ENCODE data around the gene AXIN1. TPM values are rescaled to one million over a fixed set of nuclear protein-coding genes. Genes with fewer than 3 reads are reported as not detected.
A peak's percentile ranks its signal among the peaks of the same experiment; 100 is the strongest.

AXIN1 gene
- total and polyA plus RNA-seq, 9 of the 15 experiments (the other 6 are each of a cell fraction or from before 2014, with no cell fraction given), result 0.42 to 58.0 (median 25.9) TPM

DNA sequence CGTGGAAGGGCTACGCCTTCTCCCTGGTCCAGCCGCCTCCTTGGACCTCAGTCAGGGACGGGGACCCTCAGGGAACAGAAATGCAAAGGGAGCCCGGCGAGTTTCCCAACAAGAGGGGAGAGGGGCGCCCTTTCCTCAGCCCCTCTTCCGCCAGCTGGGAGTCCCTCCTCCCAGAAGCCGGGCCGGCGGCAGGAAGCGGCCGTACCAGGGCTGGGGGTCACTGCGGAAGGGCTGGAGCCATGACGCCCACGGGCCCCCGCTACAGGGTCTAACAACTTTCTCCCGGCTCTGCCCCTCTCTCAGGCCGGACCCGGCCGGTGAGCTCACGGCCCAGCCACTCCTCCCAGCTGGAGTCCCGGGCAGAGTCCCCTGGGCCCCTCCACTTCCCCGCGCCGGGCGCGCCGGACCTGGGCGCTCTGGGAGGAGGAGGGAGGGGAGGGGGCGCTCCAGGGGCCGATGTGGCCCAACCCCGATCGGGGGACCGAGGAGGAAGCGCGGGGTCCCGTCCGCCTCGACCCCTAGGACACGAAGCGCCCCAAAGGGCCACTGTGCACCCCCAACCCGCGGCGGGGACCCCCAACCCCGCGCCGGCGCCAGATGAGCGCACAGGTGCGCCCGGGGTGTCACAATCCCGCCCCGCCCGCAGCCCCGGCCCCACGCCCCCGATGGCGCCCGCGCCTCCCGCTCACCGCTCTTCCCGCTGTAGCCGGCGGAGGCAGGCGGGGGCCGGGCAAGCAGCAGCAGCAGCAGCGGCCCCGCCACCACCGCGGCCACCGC lies 28.7 kb upstream of the AXIN1 start (continued):
- TF ChIP-seq MYC (IDR thresholded peaks at IDR 0.05; ENCODE audit: low read depth, low read length), result no peak
- no peak for TF ChIP-seq MYC (CRISPR knock-in tag; IDR thresholded peaks at IDR 0.05; ENCODE audit: borderline replicate concordance, low read depth)
- TF ChIP-seq, protein P1, sequence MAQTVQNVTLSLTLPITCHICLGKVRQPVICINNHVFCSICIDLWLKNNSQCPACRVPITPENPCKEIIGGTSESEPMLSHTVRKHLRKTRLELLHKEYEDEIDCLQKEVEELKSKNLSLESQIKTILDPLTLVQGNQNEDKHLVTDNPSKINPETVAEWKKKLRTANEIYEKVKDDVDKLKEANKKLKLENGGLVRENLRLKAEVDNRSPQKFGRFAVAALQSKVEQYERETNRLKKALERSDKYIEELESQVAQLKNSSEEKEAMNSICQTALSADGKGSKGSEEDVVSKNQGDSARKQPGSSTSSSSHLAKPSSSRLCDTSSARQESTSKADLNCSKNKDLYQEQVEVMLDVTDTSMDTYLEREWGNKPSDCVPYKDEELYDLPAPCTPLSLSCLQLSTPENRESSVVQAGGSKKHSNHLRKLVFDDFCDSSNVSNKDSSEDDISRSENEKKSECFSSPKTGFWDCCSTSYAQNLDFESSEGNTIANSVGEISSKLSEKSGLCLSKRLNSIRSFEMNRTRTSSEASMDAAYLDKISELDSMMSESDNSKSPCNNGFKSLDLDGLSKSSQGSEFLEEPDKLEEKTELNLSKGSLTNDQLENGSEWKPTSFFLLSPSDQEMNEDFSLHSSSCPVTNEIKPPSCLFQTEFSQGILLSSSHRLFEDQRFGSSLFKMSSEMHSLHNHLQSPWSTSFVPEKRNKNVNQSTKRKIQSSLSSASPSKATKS (CRISPR knock-in tag; IDR thresholded peaks at IDR 0.05), result no peak
- TF ChIP-seq POLR2B (IDR thresholded peaks at IDR 0.05; ENCODE audit: low read depth, partially characterized antibody), result no peak
- peak; percentile 34 for TF ChIP-seq DACH1 (IDR thresholded peaks at IDR 0.05; ENCODE audit: partially characterized antibody)
- TF ChIP-seq, protein P2, sequence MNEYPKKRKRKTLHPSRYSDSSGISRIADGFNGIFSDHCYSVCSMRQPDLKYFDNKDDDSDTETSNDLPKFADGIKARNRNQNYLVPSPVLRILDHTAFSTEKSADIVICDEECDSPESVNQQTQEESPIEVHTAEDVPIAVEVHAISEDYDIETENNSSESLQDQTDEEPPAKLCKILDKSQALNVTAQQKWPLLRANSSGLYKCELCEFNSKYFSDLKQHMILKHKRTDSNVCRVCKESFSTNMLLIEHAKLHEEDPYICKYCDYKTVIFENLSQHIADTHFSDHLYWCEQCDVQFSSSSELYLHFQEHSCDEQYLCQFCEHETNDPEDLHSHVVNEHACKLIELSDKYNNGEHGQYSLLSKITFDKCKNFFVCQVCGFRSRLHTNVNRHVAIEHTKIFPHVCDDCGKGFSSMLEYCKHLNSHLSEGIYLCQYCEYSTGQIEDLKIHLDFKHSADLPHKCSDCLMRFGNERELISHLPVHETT (CRISPR knock-in tag; conservative IDR thresholded peaks at IDR 0.05 in 1 of 2, IDR thresholded peaks at IDR 0.05 in 1 of 2), result no peak
- peak in 1 of 2 experiments; percentile 23; a peak in 2 of 4 replicates for TF ChIP-seq SIN3A (IDR thresholded peaks at IDR 0.05; ENCODE audit: borderline replicate concordance in 2 of 2, control insufficient read depth in 1 of 2, low read depth in 2 of 2, low read length in 2 of 2)
- no peak for TF ChIP-seq HIVEP1 (CRISPR knock-in tag; IDR thresholded peaks at IDR 0.05)
- TF ChIP-seq CBFA2T2 (conservative IDR thresholded peaks at IDR 0.05), result no peak
- TF ChIP-seq KAT7 (CRISPR knock-in tag; IDR thresholded peaks at IDR 0.05; ENCODE audit: borderline replicate concordance), result 0 out of 2 replicates have a peak, but pooled peaks have one; percentile 32
- peak; percentile 66; the same call in 1 of the 2 replicates for TF ChIP-seq ZBTB7A (IDR thresholded peaks at IDR 0.05; ENCODE audit: borderline replicate concordance, control insufficient read depth, low read depth, low read length)
- TF ChIP-seq, protein P3, sequence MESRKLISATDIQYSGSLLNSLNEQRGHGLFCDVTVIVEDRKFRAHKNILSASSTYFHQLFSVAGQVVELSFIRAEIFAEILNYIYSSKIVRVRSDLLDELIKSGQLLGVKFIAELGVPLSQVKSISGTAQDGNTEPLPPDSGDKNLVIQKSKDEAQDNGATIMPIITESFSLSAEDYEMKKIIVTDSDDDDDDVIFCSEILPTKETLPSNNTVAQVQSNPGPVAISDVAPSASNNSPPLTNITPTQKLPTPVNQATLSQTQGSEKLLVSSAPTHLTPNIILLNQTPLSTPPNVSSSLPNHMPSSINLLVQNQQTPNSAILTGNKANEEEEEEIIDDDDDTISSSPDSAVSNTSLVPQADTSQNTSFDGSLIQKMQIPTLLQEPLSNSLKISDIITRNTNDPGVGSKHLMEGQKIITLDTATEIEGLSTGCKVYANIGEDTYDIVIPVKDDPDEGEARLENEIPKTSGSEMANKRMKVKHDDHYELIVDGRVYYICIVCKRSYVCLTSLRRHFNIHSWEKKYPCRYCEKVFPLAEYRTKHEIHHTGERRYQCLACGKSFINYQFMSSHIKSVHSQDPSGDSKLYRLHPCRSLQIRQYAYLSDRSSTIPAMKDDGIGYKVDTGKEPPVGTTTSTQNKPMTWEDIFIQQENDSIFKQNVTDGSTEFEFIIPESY (CRISPR knock-in tag; IDR thresholded peaks at IDR 0.05), result no peak
- TF ChIP-seq ZEB2 (IDR thresholded peaks at IDR 0.05), result no peak
- TF ChIP-seq CBX1 (IDR thresholded peaks at IDR 0.05; ENCODE audit: low read depth), result no peak; the same call in 1 of the 2 replicates
- TF ChIP-seq CXXC5 (CRISPR knock-in tag; IDR thresholded peaks at IDR 0.05), result peak; percentile 10; the same call in 1 of the 2 replicates
- TF ChIP-seq, protein P4, sequence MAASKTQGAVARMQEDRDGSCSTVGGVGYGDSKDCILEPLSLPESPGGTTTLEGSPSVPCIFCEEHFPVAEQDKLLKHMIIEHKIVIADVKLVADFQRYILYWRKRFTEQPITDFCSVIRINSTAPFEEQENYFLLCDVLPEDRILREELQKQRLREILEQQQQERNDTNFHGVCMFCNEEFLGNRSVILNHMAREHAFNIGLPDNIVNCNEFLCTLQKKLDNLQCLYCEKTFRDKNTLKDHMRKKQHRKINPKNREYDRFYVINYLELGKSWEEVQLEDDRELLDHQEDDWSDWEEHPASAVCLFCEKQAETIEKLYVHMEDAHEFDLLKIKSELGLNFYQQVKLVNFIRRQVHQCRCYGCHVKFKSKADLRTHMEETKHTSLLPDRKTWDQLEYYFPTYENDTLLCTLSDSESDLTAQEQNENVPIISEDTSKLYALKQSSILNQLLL (CRISPR knock-in tag; IDR thresholded peaks at IDR 0.05; ENCODE audit: borderline replicate concordance), result no peak
- TF ChIP-seq JUNB (CRISPR knock-in tag; conservative IDR thresholded peaks at IDR 0.05), result no peak
- no peak for TF ChIP-seq ZNF140 (CRISPR knock-in tag; IDR thresholded peaks at IDR 0.05)
- TF ChIP-seq, protein P5, sequence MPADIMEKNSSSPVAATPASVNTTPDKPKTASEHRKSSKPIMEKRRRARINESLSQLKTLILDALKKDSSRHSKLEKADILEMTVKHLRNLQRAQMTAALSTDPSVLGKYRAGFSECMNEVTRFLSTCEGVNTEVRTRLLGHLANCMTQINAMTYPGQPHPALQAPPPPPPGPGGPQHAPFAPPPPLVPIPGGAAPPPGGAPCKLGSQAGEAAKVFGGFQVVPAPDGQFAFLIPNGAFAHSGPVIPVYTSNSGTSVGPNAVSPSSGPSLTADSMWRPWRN (IDR thresholded peaks at IDR 0.05; ENCODE audit: low read depth), result no peak

Data from K562 (cell line).